ENCODE measurements around the gene P4HA2. TPM values are rescaled to one million over a fixed set of nuclear protein-coding genes. Genes with fewer than 3 reads are reported as not detected.
"Not testable (repeated sequence)": the region's sequence is repeated elsewhere in the genome, so short reads cannot be mapped to it uniquely, and the experiment has no call there.

The P4HA2 gene
- total RNA-seq, 1 donor from 2014 or later, result 44.9 TPM

DNA sequence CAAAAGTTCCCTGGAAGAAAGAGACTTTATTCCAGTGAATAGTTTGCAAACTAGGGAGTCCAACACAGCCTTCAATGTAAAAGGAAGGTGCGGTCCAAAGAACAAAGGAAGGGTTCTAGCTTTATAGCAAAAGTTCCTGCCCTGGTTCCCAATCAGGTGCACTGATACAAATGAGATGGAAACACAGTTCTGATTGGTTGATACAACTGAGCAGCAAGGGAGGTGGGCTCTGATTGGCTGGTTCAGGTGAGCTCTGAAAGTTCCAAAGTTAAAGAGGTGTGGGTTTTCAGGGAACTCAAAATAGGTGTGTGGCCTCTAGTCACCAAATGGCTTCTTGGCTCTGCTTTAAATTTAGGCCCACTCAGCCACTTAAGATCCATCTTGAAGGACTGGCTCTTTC, 43.1 kb downstream of the P4HA2 start:
- H3K27ac Mint-ChIP-seq, result no peak overlapping the region
- H3K9me3 Mint-ChIP-seq, result peaks cover 17% of the 10 kb centered on the region
- peaks cover 17% of the 10 kb centered on the region for H3K4me1 Mint-ChIP-seq (ENCODE audit: low read depth)
- H3K27me3 Mint-ChIP-seq (ENCODE audit: low read depth), result peaks cover 3% of the 10 kb centered on the region
- H3K36me3 Mint-ChIP-seq (ENCODE audit: low read depth), result peaks cover 27% of the 10 kb centered on the region
- no peak overlapping the region for H3K4me3 Mint-ChIP-seq (ENCODE audit: low read depth)
- intact Hi-C loops (cut with micrococcal nuclease), result no loop called here
- DNase-seq (ENCODE audit: low spot score), result no peak

DNA sequence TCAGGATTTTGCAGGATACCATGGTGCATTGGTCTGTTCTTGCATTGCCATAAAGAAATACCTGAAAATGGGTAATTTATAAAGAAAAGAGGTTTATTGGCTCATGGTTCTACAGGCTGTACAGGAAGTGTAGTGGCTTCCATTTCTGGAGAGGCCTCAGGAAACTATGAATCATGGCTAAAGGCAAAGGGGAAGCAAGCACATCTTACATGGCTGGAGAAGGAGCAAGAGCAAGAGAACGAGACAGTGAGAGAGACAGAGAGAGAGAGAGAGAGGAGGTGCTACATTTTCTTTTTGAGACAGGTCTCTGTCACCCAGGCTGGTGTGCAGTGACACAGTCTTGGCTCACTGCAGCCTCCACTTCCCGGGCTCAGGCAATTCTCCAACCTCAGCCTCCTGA, 43.9 kb downstream of the P4HA2 start:
- peaks cover under 1% of the 10 kb centered on the region for H3K27me3 Mint-ChIP-seq (ENCODE audit: low read depth)
- no peak overlapping the region for H3K4me3 Mint-ChIP-seq (ENCODE audit: low read depth)
- intact Hi-C loops (cut with micrococcal nuclease), result no loop called here
- no peak for DNase-seq (ENCODE audit: low spot score)
- H3K4me1 Mint-ChIP-seq (ENCODE audit: low read depth), result peaks cover 23% of the 10 kb centered on the region
- H3K36me3 Mint-ChIP-seq (ENCODE audit: low read depth), result peaks cover 29% of the 10 kb centered on the region
- no peak overlapping the region for H3K27ac Mint-ChIP-seq
- H3K9me3 Mint-ChIP-seq, result peaks cover 17% of the 10 kb centered on the region

DNA sequence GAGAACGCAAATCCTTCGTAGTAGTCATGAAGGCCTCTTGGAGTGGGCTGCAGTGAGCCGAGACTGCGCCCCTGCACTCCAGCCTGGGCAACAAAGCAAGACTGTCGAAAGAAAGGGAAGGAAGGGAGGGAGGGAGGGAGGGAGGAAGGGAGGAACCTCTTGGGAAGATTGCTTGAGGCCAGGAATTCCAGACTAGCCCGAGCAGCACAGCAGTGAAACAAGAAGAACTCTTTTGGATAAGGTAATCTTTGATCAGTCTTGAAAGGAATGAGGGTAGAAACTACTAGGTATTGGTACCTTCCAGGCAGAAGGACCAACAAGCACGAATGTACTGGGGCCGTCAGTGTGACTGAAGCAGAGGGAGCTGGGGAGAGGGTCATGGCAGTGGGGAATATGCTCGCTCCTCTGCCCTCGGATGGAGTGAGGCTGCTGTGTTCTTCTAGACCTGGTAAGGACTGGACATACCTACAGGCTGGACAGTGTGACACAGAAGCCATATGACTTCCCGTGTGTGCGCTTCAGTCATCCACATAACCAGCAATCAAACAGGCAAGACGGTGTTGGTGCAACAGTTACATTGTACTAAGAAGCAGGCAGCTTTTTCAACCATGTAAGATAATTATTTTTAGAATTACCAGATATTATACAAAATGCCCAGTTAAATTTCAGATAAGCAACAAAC, 45.2 kb downstream of the P4HA2 start:
- no peak overlapping the region for H3K4me3 Mint-ChIP-seq (ENCODE audit: low read depth)
- peaks cover 17% of the 10 kb centered on the region for H3K9me3 Mint-ChIP-seq
- H3K36me3 Mint-ChIP-seq (ENCODE audit: low read depth), result peaks cover 29% of the 10 kb centered on the region
- no peaks in the 10 kb centered on the region for H3K27me3 Mint-ChIP-seq (ENCODE audit: low read depth)
- no peak overlapping the region for H3K27ac Mint-ChIP-seq
- intact Hi-C loops (cut with micrococcal nuclease), result no loop called here
- no peak for DNase-seq (ENCODE audit: low spot score)
- H3K4me1 Mint-ChIP-seq (ENCODE audit: low read depth), result peaks cover 32% of the 10 kb centered on the region

DNA sequence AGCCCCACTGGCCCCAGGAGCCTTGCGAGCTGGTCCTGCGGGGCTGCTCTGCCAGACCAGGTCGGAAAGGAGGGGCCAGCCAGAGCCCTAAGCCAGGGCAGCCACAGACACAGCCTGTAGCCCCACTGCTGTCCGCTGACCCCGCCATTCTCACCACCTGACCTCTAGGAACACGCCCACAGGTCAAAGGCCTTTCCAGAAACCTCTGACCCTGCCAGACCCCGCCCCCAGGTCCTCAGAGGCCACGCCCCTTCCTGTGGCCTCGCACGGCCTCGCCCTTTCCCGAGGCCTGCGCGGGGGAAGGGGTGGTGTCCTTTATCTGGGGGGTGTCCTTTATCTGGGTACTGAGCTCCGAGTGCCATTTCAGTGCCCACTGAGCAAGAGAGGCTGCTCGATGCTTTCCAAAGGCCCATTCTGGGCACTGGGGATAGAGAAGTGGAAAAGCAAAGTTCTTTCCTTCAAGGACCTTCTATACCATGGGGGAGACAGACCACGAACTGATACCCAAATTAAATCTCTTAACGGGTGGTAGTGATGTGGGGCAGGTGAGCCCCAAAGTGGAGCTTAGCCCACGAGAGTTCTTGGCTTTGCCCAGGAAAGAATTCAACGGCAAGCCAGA, 46.5 kb downstream of the P4HA2 start:
- no peak for DNase-seq (ENCODE audit: low spot score)
- peaks cover 44% of the 10 kb centered on the region for H3K4me1 Mint-ChIP-seq (ENCODE audit: low read depth)
- H3K27ac Mint-ChIP-seq, result no peak overlapping the region
- intact Hi-C loops (cut with micrococcal nuclease), result no loop called here
- H3K9me3 Mint-ChIP-seq, result peaks cover 17% of the 10 kb centered on the region
- H3K27me3 Mint-ChIP-seq (ENCODE audit: low read depth), result no peaks in the 10 kb centered on the region
- H3K4me3 Mint-ChIP-seq (ENCODE audit: low read depth), result no peak overlapping the region
- peaks cover 34% of the 10 kb centered on the region for H3K36me3 Mint-ChIP-seq (ENCODE audit: low read depth)

DNA sequence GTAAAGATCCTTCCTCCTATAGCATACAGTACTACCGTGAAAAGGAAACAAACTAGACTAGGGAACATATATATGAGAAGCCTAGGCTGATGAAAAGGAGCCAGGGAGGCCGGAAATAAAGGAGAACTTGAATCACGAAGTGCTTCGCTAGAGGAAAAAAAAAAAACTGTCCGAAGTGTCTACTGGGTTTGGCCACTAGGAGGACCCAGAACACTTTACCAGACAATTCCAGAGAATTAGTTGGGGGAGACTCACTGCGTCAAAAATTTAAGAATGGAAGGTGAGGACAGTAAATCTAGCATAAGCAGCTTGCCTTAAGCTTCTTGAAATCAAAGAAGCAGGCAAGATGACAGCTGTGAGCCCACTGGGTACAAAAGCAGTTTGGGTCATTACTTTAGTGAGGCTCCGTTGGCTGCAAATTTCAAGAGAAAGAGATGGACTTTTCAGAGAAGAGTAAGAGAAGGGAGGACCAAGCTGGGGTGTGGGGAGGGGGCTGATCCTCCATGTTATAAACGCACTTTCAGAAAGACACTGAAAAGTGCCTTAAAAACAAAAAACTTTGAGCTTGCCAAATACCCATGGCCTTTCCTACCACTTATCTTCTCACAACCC, 47.4 kb downstream of the P4HA2 start:
- Mint-ChIP-seq H3K4me3 (ENCODE audit: low read depth) (peak overlapping the region; percentile 19), H3K27ac (peak overlapping the region; percentile 85), H3K27me3 (ENCODE audit: low read depth) (no peaks in the 10 kb centered on the region), H3K9me3 (peaks cover 17% of the 10 kb centered on the region), H3K4me1 (ENCODE audit: low read depth) (peaks cover 44% of the 10 kb centered on the region), H3K36me3 (ENCODE audit: low read depth) (peaks cover 34% of the 10 kb centered on the region)
- intact Hi-C loops (cut with micrococcal nuclease), result loop anchor here (1.0 kb wide), 1 partner anchor 109 kb away; no protein-coding TSS in a partner anchor
- DNase-seq (ENCODE audit: low spot score), result no peak

DNA sequence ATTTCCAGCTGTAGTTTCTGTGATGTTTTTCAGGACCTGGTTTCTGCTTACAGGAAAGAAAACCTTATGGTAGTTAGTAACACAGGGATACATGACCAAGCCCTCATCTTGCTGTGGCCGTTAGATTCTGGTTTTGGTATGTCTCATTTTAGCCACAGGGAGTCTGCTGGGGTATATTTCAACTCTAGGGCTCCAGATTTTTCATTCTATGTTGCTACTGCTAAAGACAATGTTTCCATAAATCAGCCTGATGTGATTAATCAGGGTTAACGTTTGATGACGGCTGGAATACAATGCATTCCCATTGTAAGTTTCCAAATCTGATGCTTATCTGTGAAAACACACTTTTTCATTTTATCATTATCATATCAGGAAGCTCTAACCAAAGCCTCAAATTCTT, 48.2 kb downstream of the P4HA2 start:
- Mint-ChIP-seq H3K4me3 (ENCODE audit: low read depth) (no peak overlapping the region), H3K36me3 (ENCODE audit: low read depth) (peaks cover 30% of the 10 kb centered on the region)
- intact Hi-C loops (cut with micrococcal nuclease), result loop anchor here (5.0 kb wide), 3 partner anchors 113 to 458 kb away; partner anchors contain the start of gene SLC22A4

DNA sequence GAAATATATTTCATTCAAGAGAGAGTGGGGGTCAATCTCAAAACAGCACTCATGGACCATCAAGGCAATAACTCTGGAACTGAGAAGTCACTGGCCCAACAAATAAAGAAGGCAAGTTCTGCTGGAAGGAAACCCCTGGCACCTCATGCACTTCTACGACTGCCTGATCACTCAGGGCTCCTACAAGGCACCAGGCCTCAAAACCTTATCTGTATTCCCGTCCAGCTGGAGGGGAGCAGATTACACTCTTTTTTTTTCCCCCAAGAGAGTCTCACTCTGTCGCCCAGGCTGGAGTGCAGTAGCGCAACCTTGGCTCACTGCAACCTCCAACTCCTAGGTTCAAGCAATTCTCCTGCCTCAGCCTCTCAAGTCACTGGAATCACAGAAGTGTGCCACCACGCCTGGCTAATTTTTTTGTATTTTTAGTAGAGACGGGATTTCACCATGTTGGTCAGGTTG, 49.9 kb downstream of the P4HA2 start:
- Mint-ChIP-seq H3K27me3 (ENCODE audit: low read depth) (no peaks in the 10 kb centered on the region), H3K27ac (peak overlapping the region; percentile 68), H3K4me1 (ENCODE audit: low read depth) (peaks cover 43% of the 10 kb centered on the region), H3K36me3 (ENCODE audit: low read depth) (peaks cover 21% of the 10 kb centered on the region), H3K9me3 (peaks cover 7% of the 10 kb centered on the region), H3K4me3 (ENCODE audit: low read depth) (no peak overlapping the region)
- DNase-seq (ENCODE audit: low spot score), result no peak
- intact Hi-C loops (cut with micrococcal nuclease), result loop anchor here (1.0 to 5.0 kb wide), 6 partner anchors 62 to 460 kb away; partner anchors contain the start of gene SLC22A4

More for the DNA sequence above, 48.2 kb downstream of the P4HA2 start:
- no peaks in the 10 kb centered on the region for H3K27me3 Mint-ChIP-seq (ENCODE audit: low read depth)
- peak overlapping the region; percentile 85 for H3K27ac Mint-ChIP-seq
- no peak for DNase-seq (ENCODE audit: low spot score)
- peaks cover 16% of the 10 kb centered on the region for H3K9me3 Mint-ChIP-seq
- H3K4me1 Mint-ChIP-seq (ENCODE audit: low read depth), result peaks cover 44% of the 10 kb centered on the region

DNA sequence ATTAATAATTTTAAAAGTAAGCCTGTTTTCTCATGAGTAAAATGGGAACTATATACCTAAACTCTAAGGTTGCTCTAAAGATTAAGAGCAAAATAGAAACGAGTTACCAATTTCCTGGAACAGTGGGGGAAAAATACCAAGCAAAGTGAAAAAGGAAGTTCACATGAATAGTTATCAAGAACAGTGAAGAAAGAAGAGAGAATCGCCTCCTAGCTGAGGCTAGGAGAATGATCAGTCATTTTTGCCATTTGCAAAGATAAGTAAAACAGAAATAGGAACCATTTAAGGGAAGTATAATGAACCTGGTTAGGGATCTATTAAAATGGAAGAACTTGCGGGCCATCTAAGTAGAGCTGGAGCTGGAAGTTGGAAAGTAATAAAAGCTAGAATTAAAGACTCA, 50.7 kb downstream of the P4HA2 start:
- intact Hi-C loops (cut with micrococcal nuclease), result loop anchor here (1.0 to 5.0 kb wide), 6 partner anchors 62 to 460 kb away; partner anchors contain the start of gene SLC22A4
- Mint-ChIP-seq H3K27me3 (ENCODE audit: low read depth) (peaks cover 2% of the 10 kb centered on the region), H3K36me3 (ENCODE audit: low read depth) (peaks cover 18% of the 10 kb centered on the region), H3K4me3 (ENCODE audit: low read depth) (no peak overlapping the region), H3K4me1 (ENCODE audit: low read depth) (peaks cover 46% of the 10 kb centered on the region), H3K9me3 (peaks cover 3% of the 10 kb centered on the region), H3K27ac (peak overlapping the region; percentile 85)
- no peak for DNase-seq (ENCODE audit: low spot score)

DNA sequence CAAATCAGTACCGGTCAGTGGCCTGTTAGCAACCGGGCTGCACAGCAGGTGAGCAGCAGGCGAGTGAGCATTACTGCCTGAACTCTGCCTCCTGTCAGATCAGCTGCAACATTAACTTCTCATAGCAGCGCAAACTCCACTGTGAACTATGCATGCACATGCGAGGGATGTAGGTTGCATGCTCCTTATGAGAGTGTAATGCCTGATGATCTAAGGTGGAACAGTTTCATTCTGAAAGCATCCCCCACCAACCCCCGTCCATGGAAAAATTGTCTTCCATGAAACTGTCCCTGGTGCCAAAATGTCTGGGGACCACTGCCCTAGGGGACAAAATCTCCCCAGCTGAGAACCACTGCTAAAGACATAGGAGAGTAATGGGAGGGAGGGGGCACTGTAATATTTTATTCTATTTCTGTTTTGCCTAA, 51.1 kb downstream of the P4HA2 start:
- Mint-ChIP-seq H3K4me1 (ENCODE audit: low read depth) (peaks cover 46% of the 10 kb centered on the region), H3K27me3 (ENCODE audit: low read depth) (peaks cover 2% of the 10 kb centered on the region), H3K27ac (peak overlapping the region; percentile 85), H3K4me3 (ENCODE audit: low read depth) (no peak overlapping the region), H3K9me3 (peaks cover 3% of the 10 kb centered on the region), H3K36me3 (ENCODE audit: low read depth) (peaks cover 18% of the 10 kb centered on the region)
- intact Hi-C loops (cut with micrococcal nuclease), result loop anchor here (5.0 kb wide), 3 partner anchors 116 to 461 kb away; partner anchors contain the start of gene SLC22A4
- no peak for DNase-seq (ENCODE audit: low spot score)

DNA sequence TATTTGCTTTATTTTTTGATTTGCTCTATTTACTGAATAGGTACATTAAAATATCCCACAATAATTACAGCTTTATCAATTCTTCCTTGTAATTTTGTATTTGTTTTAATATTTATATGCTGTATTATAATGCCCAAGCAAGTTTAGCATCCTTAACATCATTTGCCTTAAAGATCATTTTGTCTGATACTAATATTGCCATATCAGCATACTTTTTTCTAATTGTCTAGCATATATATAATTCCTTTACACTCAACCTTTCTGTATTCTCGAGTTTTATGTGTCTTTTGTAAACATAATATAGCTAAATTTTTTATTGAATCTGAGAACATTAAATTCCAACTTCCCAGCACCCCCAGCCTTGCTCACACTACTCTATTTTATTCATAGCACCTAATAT, 64.7 kb downstream of the P4HA2 start:
- DNase-seq (ENCODE audit: low spot score), result no peak
- Mint-ChIP-seq H3K9me3 (peaks cover 9% of the 10 kb centered on the region), H3K27me3 (ENCODE audit: low read depth) (peaks cover 7% of the 10 kb centered on the region), H3K36me3 (ENCODE audit: low read depth) (peaks cover 2% of the 10 kb centered on the region), H3K27ac (no peak overlapping the region), H3K4me1 (ENCODE audit: low read depth) (no peaks in the 10 kb centered on the region), H3K4me3 (ENCODE audit: low read depth) (no peak overlapping the region)
- intact Hi-C loops (cut with micrococcal nuclease), result no loop called here

DNA sequence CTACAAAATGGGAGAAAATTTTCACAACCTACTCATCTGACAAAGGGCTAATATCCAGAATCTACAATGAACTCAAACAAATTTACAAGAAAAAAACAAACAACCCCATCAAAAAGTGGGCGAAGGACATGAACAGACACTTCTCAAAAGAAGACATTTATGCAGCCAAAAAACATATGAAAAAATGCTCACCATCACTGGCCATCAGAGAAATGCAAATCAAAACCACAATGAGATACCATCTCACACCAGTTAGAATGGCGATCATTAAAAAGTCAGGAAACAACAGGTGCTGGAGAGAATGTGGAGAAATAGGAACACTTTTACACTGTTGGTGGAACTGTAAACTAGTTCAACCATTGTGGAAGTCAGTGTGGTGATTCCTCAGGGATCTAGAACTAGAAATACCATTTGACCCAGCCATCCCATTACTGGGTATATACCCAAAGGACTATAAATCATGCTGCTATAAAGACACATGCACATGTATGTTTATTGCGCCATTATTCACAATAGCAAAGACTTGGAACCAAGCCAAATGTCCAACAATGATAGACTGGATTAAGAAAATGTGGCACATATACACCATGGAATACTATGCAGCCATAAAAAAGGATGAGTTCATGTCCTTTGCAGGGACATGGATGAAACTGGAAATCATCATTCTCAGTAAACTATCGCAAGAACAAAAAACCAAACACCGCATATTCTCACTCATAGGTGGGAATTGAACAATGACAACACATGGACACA, 65.9 kb downstream of the P4HA2 start:
- H3K27me3 Mint-ChIP-seq (ENCODE audit: low read depth); H3K27ac Mint-ChIP-seq; intact Hi-C loops (cut with micrococcal nuclease); H3K36me3 Mint-ChIP-seq (ENCODE audit: low read depth); DNase-seq (ENCODE audit: low spot score); H3K4me3 Mint-ChIP-seq (ENCODE audit: low read depth); H3K4me1 Mint-ChIP-seq (ENCODE audit: low read depth); H3K9me3 Mint-ChIP-seq: not testable (repeated sequence)

DNA sequence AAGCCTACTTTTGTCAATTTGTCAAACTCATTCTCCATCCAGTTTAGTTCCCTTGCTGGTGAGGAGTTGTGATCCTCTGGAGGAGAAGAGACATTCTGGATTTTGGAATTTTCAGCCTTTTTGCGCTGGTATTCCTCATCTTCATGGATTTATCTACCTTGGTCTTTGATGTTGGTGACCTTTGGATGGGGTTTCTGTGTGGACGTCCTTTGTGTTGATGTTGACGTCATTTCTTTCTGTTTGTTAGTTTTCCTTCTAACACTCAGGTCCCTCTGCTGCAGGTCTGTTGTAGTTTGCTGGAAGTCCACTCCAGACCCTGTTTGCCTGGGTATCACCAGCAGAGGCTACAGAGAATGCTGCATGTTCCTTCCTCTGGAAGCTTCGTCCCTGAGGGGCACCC, 71.2 kb downstream of the P4HA2 start:
- Mint-ChIP-seq H3K4me1 (ENCODE audit: low read depth) (no peaks in the 10 kb centered on the region), H3K27ac (no peak overlapping the region), H3K4me3 (ENCODE audit: low read depth) (no peak overlapping the region), H3K27me3 (ENCODE audit: low read depth) (peaks cover 13% of the 10 kb centered on the region), H3K36me3 (ENCODE audit: low read depth) (peaks cover 24% of the 10 kb centered on the region), H3K9me3 (peaks cover 42% of the 10 kb centered on the region)
- intact Hi-C loops (cut with micrococcal nuclease), result no loop called here
- DNase-seq (ENCODE audit: low spot score), result no peak

All from activated T-helper 2 cell treated with anti-CD3 and anti-CD28 coated beads, Interferon-gamma antibody, Interleukin-2, Interleukin-4, amounts not matched to agents 10 μg/mL and 5 μg/mL and 100 μg/mL, durations not matched to agents 14 hours and 24 hours and 36 hours (primary cell).